Activated naive CD4-positive, alpha-beta T cell treated with anti-CD3 and anti-CD28 coated beads for 36 hours (primary cell): ENCODE data around the gene LIMA1. TPM values are rescaled to one million over a fixed set of nuclear protein-coding genes. Genes with fewer than 3 reads are reported as not detected.
"Not testable (repeated sequence)": the region's sequence is repeated elsewhere in the genome, so short reads cannot be mapped to it uniquely, and the experiment has no call there.

Experiments
- CTCF ChIA-PET: fragments of 350-600 bp; sonication (Branson Sonifier 250); formaldehyde crosslinking; loops from one replicate; lab custom pipeline; 2021; ENCODE audit warnings: antibody characterized with exemption; lab: Charles Lee
- DNase-seq: peaks from one replicate; pipeline ENCODE4 v3.0.0-alpha.2; 2020
- H3K27ac Mint-ChIP-seq: one replicate; pipeline ENCODE4 v1.8.0; 2021; ENCODE audit warnings: mild to moderate bottlenecking, mixed read lengths
- H3K27me3 Mint-ChIP-seq: one replicate; pipeline ENCODE4 v1.8.0; 2021; ENCODE audit warnings: low read depth, mixed read lengths
- H3K36me3 Mint-ChIP-seq: one replicate; pipeline ENCODE4 v1.8.0; 2021; ENCODE audit warnings: low read depth, mixed read lengths
- H3K4me1 Mint-ChIP-seq: one replicate; pipeline ENCODE4 v1.8.0; 2021; ENCODE audit warnings: low read depth, mixed read lengths
- H3K4me3 Mint-ChIP-seq: one replicate; pipeline ENCODE4 v1.8.0; 2021; ENCODE audit warnings: mild to moderate bottlenecking, moderate library complexity, mixed read lengths
- H3K9me3 Mint-ChIP-seq: one replicate; pipeline ENCODE4 v1.8.0; 2021; ENCODE audit warnings: mixed read lengths
- intact Hi-C: fragments of 100-400 bp; cut with micrococcal nuclease; formaldehyde crosslinking; loops from one replicate; pipeline ENCODE4 v1.15.1; 2023
- total RNA-seq, 2 experiments: library from RNA; stranded (reverse); gene quantifications; one replicate each; pipeline ENCODE4 v1.2.3, GENCODE V29; 2021

Gene LIMA1
- total RNA-seq, 2 experiments from 2014 or later: 15.9 to 16.5 TPM

DNA sequence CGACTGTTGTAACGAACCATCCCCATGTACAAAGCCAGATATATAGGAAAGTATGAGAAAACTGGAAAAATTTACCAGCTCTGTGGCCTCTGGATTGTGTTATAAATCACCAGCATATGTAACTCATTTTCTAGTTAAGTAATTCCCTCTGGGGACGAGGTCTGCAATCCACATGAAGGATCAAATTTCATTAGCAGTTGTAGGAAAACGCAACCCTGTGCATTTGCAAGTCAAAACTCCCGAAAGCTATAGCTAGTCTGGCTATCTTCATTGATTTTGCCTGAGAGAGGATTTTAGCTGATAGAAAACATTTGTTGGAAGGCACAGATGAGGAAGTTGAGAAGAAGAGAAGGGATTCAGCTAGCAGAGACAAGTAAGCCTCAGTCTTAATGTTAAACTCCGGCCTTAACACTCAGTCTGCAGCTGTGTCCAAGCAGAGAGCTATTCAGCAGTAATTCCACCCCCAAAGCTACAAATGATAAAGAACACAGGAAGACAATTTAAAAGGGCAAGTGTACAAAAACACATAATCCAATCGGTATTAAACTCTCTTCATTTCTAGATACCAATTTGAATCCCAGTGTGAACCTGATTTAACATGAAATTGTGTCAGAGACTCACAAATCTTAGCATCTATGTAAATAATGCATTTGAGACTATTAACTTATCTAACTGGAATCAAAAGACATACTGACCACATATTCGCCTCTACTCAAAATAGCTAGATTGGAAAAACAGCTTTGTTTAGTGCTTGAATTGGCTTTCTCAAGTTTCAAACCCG, 61.9 kb downstream of the LIMA1 start:
- Mint-ChIP-seq H3K36me3 (no peaks in the 10 kb centered on the region), H3K9me3 (no peaks in the 10 kb centered on the region), H3K4me1 (peaks cover 38% of the 10 kb centered on the region), H3K27me3 (no peaks in the 10 kb centered on the region), H3K4me3 (no peak overlapping the region), H3K27ac (no peak overlapping the region)
- no peak for DNase-seq
- intact Hi-C loops: loop anchor here (1.0 to 10.0 kb wide), 9 partner anchors 26 to 806 kb away; partner anchors contain the start of genes LARP4, LIMA1 and SLC11A2
- CTCF ChIA-PET: interaction anchor here (0.6 to 3.7 kb wide), 11 partner anchors 10 to 459 kb away, joined by 3 to 27 read pairs (median 5); partner anchors contain the start of gene LIMA1

DNA sequence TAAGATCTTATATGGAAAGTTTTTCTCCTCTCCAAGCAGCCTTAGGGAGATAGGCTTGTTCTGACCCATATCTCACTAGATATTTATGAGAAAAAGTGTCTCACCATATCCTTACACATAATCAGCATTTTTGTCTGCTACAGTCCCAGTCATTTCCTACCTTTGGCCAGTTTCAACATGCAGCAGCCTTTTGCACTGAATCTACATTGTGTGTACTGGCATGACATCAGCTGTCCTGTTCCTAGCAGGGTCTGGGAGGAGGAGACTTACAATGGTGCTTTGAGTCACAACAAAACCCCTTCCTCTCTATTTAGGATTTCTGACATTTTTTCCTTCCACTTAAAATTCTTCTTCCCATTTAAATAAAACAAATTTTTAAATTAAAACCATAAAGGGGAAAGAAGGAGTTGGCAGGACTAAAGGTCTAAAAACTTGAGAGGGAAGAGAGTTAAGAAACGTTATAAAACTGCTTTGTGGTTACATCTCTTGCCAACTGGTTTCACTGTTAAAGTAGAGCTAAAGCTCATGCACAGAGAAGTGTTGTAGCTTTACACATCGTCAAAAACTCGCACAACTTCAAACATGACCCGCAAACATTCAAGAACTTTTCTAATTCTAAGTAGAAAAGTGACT, 62.8 kb downstream of the LIMA1 start:
- Mint-ChIP-seq H3K27ac (peak overlapping the region; percentile 75), H3K4me3 (peak overlapping the region; percentile 49), H3K27me3 (no peaks in the 10 kb centered on the region), H3K36me3 (no peaks in the 10 kb centered on the region), H3K9me3 (no peaks in the 10 kb centered on the region), H3K4me1 (peaks cover 37% of the 10 kb centered on the region)
- intact Hi-C loops: loop anchor here (1.0 to 10.0 kb wide), 9 partner anchors 9 to 807 kb away; partner anchors contain the start of genes CERS5, LARP4 and SLC11A2
- CTCF ChIA-PET: interaction anchor here (0.6 to 3.7 kb wide), 7 partner anchors 9 to 458 kb away, joined by 3 to 27 read pairs (median 3); no protein-coding TSS in a partner anchor
- DNase-seq: peak; percentile 77

DNA sequence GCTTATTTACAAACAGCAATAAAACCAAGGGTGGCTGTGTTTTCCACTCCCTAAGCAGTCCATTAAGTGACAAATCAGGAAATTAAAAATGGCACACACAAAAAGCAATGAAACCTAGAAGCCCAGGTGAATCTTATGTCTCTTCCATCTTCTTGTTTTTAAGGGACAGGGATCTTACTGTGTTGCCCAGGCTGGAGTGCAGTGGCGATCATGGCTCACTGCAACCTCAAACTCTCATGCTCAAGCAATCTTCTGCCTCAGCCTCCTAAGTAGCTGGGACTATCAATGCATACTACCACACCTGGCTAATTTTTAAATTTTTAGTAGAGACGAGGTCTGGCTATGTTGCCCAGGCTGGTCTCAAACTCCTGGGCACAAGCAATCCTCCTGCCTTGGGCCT, 63.8 kb downstream of the LIMA1 start:
- no peak for DNase-seq
- Mint-ChIP-seq H3K9me3 (no peaks in the 10 kb centered on the region), H3K4me1 (peaks cover 40% of the 10 kb centered on the region), H3K4me3 (no peak overlapping the region), H3K27ac (no peak overlapping the region), H3K36me3 (no peaks in the 10 kb centered on the region), H3K27me3 (no peaks in the 10 kb centered on the region)
- CTCF ChIA-PET: interaction anchor here (3.7 kb wide), 1 partner anchor 8 kb away, joined by 27 read pairs; no protein-coding TSS in a partner anchor
- intact Hi-C loops: no loop called here

DNA sequence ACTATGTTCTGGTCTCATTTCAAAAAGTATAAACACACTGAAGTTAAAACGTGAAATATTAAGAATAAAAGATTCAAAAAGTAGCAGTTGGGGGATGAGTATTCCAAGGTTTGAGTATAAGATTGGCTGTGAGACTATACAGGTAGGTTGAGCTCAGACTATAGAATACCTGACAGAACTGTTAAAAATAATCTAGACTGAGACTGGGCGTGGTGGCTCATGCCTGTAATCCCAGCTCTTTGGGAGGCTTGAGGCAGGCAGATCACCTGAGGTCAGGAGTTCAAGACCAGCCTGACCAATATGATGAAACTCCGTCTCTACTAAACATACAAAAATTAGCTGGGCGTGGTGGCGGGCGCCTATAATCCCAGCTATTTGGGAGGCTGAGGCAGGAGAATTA, 64.3 kb downstream of the LIMA1 start:
- peaks cover 40% of the 10 kb centered on the region for H3K4me1 Mint-ChIP-seq
- H3K27me3 Mint-ChIP-seq, intact Hi-C loops, H3K36me3 Mint-ChIP-seq, H3K9me3 Mint-ChIP-seq, H3K27ac Mint-ChIP-seq, H3K4me3 Mint-ChIP-seq, DNase-seq: not testable (repeated sequence)
- CTCF ChIA-PET: interaction anchor here (0.7 kb wide), 1 partner anchor 290 kb away, joined by 3 read pairs; no protein-coding TSS in a partner anchor

DNA sequence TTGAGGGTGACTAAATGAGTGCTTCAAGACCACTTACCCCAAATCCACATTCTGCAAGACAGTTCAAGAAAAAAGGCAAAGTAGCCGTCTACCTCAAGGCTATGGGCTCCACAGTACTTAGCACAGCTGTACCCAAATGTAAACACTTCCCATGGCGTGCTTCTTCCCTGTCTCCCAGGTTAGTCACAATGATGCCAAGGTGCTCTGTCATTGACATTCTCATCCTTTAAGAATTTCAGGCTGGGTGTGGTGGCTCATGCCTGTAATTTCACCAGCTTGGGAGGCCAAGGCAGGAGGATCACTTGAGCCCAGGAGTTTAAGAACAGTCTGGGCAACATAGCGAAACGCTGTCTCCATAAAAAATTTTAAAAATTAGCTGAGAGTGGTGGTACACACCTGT, 64.9 kb downstream of the LIMA1 start:
- Mint-ChIP-seq H3K9me3 (no peaks in the 10 kb centered on the region), H3K4me1 (peaks cover 42% of the 10 kb centered on the region), H3K27ac (no peak overlapping the region), H3K4me3 (no peak overlapping the region), H3K27me3 (no peaks in the 10 kb centered on the region), H3K36me3 (no peaks in the 10 kb centered on the region)
- intact Hi-C loops: no loop called here
- DNase-seq: no peak
- CTCF ChIA-PET: no interaction called here

DNA sequence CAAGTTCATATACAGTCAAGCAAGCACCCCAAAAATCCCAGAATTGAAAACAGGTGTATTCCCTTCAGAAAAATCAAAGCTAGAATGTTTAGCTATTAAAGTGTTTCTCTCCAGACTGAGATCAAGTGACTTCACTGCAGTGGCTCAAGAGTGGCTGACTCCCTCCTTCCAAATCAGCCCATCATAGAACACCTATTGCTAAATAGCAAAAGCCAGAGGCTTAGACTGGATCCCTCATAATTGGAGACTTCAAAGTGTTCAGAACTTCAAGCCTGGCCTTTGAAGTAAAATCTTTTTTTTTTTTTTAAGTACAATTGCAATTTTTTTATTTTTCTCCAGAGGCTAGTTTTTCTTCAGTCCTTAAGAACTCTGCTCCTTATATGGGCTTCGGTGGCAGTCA, 66.1 kb downstream of the LIMA1 start:
- H3K27me3 Mint-ChIP-seq: no peaks in the 10 kb centered on the region
- no peaks in the 10 kb centered on the region for H3K36me3 Mint-ChIP-seq
- CTCF ChIA-PET: interaction anchor here (0.6 to 1.6 kb wide), 3 partner anchors 74 to 1035 kb away, joined by 3 to 7 read pairs (median 6); no protein-coding TSS in a partner anchor
- H3K4me3 Mint-ChIP-seq: no peak overlapping the region
- no peaks in the 10 kb centered on the region for H3K9me3 Mint-ChIP-seq
- no peak for DNase-seq
- intact Hi-C loops: no loop called here
- H3K4me1 Mint-ChIP-seq: peaks cover 45% of the 10 kb centered on the region
- H3K27ac Mint-ChIP-seq: peak overlapping the region; percentile 30

DNA sequence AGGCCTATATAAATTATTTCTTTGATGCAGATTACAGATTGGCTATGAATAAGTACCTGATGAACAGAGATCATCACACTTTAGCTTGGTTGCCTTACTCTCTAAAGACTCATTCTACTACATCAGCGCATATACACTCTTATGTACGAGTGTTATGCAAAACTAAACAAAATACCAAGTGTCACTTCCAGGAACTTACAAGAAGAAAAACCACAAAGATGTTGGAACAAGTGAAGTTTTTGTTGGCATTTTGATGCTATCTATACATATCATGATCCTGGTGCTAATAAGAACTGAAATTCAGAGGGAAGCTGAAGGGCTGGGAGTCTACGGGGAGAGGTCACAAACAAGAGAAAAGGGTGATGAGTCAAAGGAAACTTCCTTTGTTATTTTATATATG, 68.3 kb downstream of the LIMA1 start:
- no peak overlapping the region for H3K4me3 Mint-ChIP-seq
- H3K4me1 Mint-ChIP-seq: peaks cover 56% of the 10 kb centered on the region
- intact Hi-C loops: no loop called here

DNA sequence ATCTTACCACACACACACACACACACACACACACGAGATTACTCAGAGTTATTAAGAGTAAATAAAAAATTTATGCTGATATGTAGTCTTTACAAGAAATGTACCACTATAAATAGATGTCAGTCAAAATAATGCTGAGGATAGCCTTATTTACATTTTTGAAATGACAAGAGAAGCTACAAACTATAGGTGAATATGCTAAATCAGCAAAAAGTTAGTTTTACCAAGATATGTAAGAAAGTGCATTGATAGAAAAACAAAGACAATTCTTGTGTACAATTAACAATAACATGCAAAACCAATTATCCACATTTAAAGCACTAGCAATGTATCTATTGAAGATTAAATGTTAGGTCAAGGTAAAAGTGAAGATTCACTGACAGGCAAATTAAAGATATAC, 69.3 kb downstream of the LIMA1 start:
- no peaks in the 10 kb centered on the region for H3K9me3 Mint-ChIP-seq
- peaks cover 51% of the 10 kb centered on the region for H3K4me1 Mint-ChIP-seq
- H3K27ac Mint-ChIP-seq: peak overlapping the region; percentile 15
- no peaks in the 10 kb centered on the region for H3K27me3 Mint-ChIP-seq
- H3K4me3 Mint-ChIP-seq: no peak overlapping the region
- no peaks in the 10 kb centered on the region for H3K36me3 Mint-ChIP-seq
- intact Hi-C loops: loop anchor here (5.0 kb wide), 1 partner anchor 288 kb away; the partner anchor contains the start of gene DIP2B
- CTCF ChIA-PET: interaction anchor here (0.7 to 1.3 kb wide), 2 partner anchors 38 to 146 kb away, joined by 3 to 4 read pairs; no protein-coding TSS in a partner anchor
- DNase-seq: no peak

More for the DNA sequence above, 68.3 kb downstream of the LIMA1 start:
- CTCF ChIA-PET: interaction anchor here (0.6 kb wide), 1 partner anchor 548 kb away, joined by 3 read pairs; no protein-coding TSS in a partner anchor
- no peaks in the 10 kb centered on the region for H3K36me3 Mint-ChIP-seq
- H3K27me3 Mint-ChIP-seq: no peaks in the 10 kb centered on the region
- no peaks in the 10 kb centered on the region for H3K9me3 Mint-ChIP-seq
- peak overlapping the region; percentile 5 for H3K27ac Mint-ChIP-seq
- DNase-seq: no peak

DNA sequence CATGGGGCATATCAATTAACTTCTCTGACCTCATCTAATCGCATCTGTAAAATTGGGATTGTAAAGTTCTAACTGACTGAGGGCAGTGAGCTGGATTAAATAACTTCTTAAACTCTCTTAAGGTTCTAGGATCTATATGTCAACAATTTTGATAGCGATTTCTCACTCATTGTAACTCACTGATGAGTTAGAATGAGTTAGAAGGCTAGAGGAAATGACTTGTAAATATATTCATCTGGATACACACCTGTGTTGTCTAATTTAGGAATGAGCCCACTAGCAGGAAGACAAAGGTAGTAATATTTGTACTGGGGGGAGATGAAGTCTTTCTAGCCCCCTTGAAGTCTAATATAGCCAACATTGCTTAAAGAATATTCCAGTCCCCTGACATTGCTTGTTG, 69.9 kb downstream of the LIMA1 start:
- no peaks in the 10 kb centered on the region for H3K9me3 Mint-ChIP-seq
- CTCF ChIA-PET: interaction anchor here (0.7 to 3.6 kb wide), 3 partner anchors 8 to 146 kb away, joined by 3 to 27 read pairs (median 4); no protein-coding TSS in a partner anchor
- peaks cover 50% of the 10 kb centered on the region for H3K4me1 Mint-ChIP-seq
- H3K4me3 Mint-ChIP-seq: no peak overlapping the region
- intact Hi-C loops: loop anchor here (2.0 to 5.0 kb wide), 2 partner anchors 187 to 289 kb away; partner anchors contain the start of genes DIP2B and LARP4
- H3K36me3 Mint-ChIP-seq: no peaks in the 10 kb centered on the region
- no peaks in the 10 kb centered on the region for H3K27me3 Mint-ChIP-seq
- DNase-seq: no peak
- peak overlapping the region; percentile 15 for H3K27ac Mint-ChIP-seq

DNA sequence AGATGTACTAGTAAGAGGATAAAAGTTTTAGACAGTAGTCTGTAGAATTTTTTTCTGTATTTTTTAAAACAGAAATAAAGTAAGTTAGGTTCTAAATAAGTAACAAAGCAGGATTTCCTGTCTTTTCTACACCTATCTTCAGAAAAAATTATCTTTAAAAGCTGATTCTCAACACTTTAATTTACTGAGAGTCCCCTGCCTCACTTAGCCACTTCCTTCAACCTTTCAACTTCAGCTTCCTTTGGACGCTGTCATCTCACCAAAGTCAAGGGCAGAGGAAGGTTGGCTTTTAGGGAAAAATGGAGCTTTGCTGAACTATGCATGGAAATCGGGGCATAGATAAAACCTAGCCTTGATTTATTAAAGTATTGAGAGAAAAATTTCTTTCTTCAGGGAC, 71.3 kb downstream of the LIMA1 start:
- Mint-ChIP-seq H3K36me3 (no peaks in the 10 kb centered on the region), H3K27me3 (no peaks in the 10 kb centered on the region), H3K9me3 (no peaks in the 10 kb centered on the region), H3K27ac (peak overlapping the region; percentile 88), H3K4me3 (no peak overlapping the region), H3K4me1 (peaks cover 41% of the 10 kb centered on the region)
- intact Hi-C loops: loop anchor here (2.0 to 5.0 kb wide), 2 partner anchors 189 to 290 kb away; partner anchors contain the start of genes DIP2B and LARP4
- CTCF ChIA-PET: interaction anchor here (0.7 to 3.6 kb wide), 6 partner anchors 9 to 490 kb away, joined by 3 to 27 read pairs (median 5); partner anchors contain the start of gene LIMA1
- DNase-seq: no peak

DNA sequence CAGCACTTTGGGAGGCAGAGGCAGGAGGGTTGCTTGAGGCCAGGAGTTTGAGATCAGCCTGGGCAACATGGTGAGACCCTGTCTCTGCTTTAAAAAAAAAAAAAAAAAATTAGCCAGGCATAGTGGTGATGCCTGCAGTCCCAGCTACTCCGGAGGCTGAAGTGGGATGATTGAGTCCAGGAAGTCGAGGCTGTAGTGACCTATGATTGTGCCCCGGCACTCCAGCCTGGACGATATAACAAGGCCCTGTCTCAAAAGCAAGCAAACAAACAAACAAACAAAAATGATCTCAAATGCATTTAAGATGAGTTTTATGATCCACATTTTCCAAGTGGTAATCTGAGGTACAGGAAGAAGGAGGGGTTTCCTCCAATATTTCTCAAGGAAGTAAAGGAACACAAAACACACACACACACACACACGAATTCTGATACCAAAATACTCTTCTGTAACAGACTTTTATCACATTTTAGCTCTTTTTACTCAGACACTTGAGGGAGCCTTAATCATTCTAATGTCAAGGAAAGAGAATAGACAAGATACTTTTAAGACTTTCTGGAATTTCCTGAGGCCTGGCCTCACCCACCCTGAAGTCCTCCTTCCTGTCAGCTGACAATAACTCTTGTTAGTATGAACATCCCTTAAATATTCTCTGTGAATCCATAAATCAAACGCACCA, 71.8 kb downstream of the LIMA1 start:
- CTCF ChIA-PET: interaction anchor here (0.7 to 3.6 kb wide), 7 partner anchors 10 to 491 kb away, joined by 3 to 27 read pairs (median 4); partner anchors contain the start of gene LIMA1
- H3K4me1 Mint-ChIP-seq: peaks cover 40% of the 10 kb centered on the region
- H3K27me3 Mint-ChIP-seq: no peaks in the 10 kb centered on the region
- no peaks in the 10 kb centered on the region for H3K36me3 Mint-ChIP-seq
- peak overlapping the region; percentile 10 for H3K4me3 Mint-ChIP-seq
- intact Hi-C loops: loop anchor here (1.0 to 5.0 kb wide), 4 partner anchors 9 to 291 kb away; partner anchors contain the start of genes DIP2B and LARP4
- H3K27ac Mint-ChIP-seq: peak overlapping the region; percentile 88
- no peaks in the 10 kb centered on the region for H3K9me3 Mint-ChIP-seq
- DNase-seq: peak; percentile 38
